HG03196 (cell line): ENCODE measurements around the gene CBL.

Experiments used
- ATAC-seq: cut with Tn5 transposase; IDR thresholded peaks from one replicate; pipeline ENCODE4 v1.9.1; 2021; ENCODE audit not compliant: unreplicated experiment

The CBL gene

GRCh38 chr11:119307974-119308373, 101.8 kb downstream of the CBL start:
- ATAC-seq: no peak

- no peak for ATAC-seq
Observed at GRCh38 chr11:119309411-119309810, 103.3 kb downstream of the CBL start.

DNA sequence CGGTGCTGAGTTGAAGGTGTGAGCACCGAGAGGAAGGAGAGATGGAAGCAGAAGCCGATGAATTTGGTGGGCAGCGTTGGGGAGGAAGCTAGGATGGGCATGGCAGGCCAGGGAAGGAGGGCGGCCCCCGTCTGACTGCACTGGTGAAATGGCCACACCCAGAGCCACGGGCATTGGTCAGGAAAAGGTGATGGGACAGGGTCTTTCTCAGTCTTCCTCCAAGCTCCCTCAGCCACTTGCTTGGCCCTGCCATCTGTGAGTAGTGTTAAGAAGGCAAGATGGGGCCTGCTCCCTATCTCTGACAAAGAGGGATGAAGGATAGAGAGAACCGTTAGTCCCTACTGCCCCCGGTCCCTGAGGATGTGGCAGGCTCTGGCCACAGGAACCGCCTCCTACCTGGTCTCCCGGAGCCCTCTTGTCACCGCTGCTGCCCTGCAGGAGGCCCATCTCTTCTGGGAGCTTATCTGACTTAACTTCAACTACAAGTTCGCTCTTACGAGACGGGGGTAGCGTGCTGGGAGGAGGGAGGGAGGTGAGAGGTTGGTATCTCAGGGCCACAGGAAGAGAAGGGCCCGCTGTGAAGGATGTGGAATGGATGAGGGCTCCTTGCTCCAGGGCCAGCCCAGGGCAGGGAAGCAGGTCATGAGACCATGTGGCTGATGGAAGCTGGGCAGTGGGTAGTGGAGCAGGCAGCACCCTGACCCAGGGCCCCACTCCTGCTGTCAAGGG, 104.0 kb downstream of the CBL start:
- ATAC-seq: no peak

GRCh38 chr11:119310682-119311052, 104.5 kb downstream of the CBL start:
- no peak for ATAC-seq

DNA sequence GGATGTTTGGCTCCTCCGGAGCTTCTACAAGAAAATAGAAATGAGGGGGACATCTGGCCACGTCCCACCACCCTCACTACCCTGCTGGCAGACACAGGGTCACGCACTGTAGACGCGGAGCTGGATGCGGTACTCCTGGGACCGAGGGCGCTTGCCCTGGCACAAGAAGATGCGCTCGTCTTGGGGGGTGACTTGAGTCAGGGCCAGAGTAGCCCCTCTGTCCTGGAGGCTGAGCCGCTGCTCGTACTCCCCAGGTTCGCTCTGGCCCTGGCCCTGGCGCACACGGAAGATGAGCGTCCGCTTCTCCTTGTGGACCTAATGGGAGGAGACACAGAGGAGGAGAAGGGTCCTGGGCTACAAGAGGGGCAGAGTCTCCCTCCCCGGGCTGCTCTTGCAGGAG, 108.6 kb downstream of the CBL start:
- ATAC-seq: no peak

DNA sequence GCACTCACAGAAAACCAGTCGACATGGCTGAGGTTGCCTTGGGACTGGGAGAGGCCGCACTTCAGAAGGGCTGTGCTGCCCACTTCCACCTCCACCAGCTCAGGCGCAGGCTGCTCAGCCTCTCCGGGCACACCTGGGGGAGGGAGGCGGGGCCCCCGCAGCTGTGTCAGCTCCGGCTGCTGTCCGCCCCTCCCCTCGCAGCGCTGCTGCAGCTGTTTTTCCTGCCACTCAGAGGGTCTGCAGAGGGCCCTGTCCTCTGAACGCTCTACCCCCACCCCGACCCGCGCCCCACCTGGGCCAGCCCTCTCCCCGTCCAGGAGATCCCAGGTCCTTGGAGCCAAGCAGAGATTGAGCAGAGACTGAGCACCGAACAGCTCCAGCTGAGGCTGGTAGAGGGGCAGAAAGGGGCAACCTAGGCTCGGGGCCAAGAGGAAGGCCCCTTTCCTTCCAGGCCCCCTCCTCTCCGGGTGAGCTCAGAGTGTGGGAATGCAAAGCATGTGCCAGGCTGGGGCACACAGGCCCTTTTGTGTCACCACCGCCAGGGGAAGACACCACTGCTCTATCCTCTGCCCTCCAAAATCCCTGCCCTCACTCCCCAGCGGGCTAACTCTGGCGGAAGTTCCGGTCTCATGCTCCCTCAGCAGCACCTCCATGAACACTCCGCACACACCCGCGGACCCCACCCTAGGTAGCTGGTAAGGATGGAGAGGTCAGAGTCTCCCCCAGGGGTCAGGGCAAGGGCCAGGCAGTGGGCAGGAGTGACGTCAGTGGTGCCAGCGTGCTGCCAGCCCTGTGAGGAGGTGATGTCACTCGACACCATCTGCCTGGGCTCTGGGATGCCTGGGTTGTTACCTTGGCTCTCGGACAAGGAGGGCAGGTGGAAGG, 109.2 kb downstream of the CBL start:
- no peak for ATAC-seq

DNA sequence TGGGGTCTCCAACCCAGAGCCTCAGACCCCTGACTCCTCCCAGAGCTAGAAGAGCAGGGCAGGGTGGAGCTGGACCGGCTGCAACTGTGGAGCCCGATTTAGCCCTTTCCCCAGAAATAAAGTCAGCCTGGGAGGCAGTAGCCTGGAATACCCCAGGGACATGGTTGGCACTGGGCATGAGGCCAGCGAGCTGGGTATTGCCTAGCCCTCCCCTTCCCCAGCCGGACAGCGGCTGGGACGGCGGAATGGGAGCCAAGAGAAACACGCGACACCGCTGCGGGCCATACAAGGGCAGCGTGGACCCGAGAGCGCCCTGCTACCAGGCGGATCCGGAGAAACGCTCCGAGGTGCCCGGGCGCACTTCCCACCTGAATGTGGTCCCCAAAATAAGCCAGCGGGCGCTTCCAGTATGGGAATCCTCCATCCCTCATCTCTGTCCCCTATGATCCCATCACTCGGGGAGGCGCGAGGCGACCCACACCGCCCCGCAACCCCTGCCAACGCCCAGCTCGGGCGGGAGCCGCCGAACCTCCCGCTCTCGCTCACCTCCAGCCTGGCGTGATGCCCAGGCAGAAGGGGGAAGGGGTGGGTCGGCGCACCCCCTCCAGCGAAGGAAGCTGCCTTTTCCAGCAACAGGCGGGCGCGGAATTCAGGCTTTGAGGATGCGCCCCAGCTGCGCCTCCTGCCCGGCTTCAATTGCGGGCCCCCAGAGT, 110.0 kb downstream of the CBL start:
- ATAC-seq: no peak

DNA sequence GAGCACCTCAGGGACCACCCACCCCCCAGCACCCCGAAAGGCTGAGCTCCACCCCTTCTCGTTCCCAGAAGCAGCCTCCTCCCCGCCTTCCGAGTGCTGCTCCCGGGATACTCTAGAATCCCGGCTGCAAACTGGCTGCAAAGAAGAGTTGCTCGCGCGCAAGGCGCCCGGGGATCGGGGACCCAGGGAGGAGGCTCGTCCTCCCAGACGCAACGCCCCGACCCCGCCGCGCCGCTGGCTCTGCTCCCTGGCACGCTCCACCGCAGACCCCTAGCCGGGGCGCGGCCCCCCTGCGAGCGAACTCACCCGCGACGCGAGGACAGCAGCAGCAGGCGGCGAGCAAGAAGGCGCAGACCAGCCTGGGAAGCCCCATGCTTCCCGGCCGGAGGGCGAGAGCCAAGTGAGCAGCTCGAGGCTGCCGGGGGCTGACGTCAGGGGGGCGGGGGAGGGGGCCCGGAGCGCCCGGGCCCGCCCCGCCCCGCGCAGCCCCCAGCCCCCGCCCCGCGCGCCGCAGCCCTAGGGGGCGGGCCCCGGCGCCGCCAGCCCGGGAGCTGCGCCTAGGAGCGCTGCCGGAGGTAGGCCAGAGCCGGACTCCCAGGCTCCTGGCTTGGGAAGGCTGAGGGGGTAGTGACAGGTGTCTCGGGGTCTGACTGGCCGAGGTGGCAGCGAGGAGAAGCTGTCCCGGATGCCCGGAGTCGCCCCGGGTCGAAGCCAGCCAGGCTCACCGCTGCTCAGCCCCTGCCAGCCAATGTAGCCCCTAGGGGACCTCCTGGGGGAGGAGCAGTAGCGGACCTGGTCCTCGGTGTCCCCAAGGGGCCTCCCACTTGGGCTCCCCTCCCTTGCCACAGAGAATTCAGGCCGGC, 110.8 kb downstream of the CBL start, which contains the start of gene MCAM:
MCAM (minus strand) TSS at position 402 of the 863 bp plus-strand sequence; CDS start at position 373, 29 bp downstream.
- no peak for ATAC-seq

DNA sequence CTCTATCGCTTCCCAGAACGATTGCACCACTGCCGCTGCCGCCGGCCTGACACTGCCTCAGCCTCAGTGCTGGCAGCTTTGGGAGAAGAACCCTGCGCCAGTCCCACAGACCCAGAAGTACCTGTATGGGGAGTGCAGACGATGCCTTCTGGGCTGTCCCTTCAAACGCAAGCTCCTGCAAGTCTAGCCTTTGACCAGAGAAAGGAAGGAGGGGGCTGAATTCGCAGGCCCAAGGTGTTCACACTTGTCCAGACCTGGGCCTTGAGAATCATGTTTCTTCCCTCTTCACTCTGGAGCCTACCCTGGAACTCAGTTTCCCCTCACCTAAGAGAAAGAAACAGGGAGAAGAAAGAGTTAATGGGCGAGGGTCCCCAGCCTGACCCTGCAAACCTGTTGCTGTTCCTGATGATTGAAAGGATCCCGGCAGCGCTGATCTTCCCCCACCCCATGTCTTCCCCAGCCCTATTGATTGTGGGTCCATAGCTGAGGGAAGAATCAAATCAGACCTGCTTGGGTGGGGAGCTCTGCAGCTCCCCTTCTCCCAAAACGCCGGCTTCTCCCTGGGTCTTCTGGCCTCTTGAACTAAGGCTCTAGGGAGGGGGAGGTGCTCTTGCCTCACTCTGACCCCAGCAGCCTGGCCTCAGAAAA, 111.6 kb downstream of the CBL start:
- ATAC-seq: no peak

DNA sequence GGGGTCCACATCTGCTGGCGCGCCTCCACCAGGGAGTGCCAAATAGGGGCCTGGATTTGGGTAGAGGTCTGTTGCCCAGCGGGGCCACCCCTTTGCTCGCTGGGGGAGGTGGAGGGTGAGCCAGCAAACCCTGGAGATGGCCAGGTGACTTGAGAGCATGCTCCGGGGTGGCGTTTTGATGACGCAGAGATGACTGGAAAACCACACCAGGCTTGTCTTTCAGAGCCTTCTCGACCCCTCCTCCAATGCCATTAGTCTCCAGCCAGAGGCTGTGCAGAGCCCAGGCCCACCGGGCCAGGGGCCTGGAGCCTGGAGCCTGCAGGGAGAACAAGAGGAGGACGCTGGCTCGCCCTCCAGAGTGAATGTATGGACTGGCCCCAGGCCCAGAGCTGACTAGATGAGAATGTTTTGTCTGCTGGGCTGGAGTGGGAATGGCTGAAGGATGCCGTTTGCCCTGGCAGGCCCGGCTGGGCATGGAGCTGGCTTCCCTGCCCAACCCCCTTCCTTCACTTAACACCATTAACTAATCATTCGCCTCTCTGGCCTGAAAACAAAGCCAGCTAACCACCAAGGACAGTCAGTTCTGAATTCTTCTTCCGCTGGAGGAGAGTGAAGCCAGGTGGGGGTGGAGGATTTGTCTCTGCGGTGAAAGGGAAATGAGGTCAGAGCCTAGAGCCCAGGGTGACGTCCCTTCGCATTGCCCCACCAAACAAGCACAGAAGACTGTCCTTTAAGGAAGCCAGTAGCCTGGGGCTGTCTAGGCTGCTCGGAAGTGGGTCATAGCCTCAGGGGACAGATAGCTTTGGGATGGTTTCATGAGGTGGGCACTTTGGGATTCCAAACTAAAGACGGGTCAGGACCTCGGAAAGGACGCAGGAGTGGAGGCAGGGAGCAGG, 112.3 kb downstream of the CBL start:
- no peak for ATAC-seq

DNA sequence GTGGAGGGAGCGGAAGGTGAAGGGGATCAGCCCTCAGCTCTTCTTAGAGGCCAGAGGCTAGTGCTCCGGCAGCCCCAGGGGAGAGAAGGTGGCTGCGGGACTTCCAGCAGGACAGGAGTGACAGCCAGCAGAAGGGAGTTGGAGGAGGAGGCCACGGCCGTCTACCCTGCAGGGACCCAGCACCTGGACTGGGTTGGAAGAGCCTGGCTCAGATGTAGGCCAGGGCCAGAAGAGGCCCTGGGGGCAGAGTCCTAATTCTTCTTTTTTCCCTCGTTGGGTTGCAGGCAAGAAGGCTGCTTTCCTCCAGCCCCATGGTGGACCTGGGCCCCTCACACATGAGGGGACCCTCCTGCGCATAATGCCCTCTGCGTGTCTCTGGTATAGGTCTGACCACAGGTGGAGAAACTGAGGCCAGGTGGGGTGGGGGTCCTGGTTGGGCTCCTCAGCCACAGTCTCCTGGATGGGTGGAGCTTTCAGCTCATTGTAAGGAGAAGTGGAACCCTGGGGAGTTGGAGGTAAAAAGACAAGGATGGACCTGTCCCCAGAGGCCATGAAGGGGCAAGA, 113.1 kb downstream of the CBL start:
- no peak for ATAC-seq

DNA sequence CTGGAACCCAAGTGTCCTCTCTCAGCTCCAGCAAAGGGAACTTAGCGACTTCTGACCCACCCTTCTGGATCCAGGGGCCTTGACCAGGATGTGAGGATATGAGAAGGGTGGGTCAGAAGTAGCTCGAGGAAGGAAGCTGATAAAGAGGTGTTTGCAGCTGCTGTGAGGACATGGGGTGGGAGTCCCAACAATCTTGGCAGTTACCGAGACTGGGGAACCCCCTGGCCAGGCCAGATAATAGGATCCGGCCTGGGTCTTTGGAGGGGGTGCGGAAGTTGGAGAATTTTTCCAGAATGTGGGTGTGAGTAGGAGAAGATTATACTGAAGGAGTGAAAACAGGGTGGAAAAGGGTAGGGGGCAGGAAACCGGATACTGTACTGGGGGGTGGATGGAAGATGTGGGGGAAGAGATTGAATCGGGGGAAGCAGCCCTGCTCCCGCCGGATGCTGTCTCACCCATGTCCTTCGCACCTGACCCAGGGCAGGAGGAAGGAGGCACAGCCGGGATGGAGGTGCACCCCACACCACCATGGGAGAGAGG, 113.6 kb downstream of the CBL start:
- no peak for ATAC-seq

GRCh38 chr11:119320240-119320775, 114.2 kb downstream of the CBL start:
- ATAC-seq: no peak

DNA sequence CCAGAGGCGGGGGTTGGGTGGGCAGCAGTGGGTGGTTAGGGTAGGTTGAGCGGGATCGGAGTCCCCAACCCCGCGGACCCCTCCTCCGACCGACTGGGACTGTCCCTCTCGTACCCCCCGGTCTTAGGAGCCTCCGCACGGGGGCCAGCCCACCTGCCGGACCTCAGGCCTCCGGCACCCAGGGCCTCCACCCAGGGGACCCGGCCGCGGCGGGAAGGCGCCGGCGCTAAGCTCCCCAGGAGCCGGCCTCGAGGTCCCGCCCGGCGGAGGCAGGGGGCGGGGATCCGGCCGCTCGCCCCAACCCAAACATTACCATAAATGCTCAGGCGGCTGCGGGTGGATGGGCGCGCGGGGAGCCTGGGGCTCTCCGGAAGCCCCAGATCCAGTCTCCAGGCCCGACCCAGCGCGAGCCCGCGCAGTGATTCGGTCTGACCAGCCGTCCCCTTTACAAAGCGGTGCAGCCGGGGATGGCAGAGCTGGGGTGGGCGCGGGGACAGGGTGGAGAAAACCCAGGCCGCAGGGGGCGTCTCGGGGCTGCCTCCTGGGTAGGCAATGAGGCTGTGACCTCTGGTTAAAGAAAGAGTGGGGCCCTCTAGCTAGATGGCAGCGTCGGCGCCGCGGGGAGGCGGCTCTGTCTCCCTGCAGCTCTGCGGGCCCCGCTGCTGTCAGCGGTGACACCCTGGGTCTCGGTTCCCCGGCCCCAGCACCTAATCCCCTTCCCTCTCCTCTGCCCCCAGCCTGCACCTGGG, 114.8 kb downstream of the CBL start:
- peak; percentile 39 for ATAC-seq

DNA sequence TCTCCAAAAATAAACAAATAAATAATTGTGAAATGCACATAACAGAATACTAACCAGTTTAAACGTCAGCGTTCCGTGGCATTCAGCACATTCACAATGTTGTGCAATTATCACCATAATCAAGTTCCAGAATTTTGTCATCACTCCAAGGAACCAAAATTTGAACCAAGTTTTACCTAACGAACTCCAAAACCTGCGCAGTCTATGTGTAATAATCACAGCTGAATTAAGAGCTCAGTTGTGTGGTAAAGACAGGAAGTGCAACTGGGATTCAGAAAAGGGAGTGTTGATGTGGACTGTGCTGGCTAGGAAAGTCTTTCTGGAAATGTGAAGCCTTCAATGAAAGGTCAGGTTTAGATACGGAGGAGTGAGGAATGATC, 116.2 kb downstream of the CBL start:
- no peak for ATAC-seq

DNA sequence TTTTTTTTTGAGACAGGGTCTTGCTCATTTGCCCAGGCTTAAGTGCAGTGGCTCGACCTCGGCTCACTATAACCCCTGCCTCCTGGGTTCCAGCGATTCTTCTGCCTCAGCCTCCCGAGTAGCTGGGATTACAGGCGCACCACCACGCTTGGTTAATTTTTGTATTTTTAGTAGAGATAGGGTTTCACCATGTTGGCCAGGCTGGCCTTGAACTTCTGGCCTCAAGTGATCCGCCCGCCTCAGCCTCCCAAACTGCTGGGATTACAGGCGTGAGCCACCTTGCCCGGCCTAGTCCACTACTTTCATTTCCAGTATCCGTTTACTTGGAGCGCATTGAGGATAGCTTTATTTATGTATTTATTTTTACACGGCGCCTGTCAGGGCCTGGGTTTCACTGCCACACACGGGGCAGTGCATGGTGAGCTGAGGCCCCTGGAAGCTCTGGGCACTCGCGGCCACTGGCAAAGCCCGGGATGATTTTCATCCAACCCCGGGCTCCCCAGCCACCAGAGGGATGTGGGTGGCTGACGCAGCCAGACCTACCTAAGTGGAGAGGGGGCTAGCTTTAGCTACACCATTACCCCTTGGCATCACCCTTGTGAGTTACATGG, 116.9 kb downstream of the CBL start:
- no peak for ATAC-seq

DNA sequence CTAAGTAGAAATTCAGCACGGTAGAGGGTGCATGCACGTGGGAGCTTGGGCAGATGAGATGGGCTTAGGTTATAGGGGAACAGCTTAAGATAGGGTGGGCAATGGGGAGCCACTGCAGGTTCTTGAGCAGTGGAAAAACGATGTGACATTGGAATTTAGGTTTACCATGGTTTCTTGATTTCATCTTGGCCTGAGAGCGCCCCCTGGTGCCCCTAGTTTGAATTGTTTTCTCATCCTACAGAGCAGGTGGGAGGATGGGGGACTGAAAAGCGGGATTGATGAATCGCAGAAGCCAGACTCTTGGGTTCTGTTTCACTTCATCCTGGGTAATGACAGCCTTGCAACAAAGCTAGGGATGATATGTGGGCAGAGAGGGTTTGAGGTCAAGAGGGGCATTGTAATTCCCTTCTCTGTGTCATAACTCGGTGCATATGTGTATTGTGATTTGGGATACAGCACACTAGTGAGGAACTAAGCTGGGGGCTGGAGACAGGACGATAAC, 117.4 kb downstream of the CBL start:
- no peak for ATAC-seq
